ENCODE data around the gene SEBOX.

DNA sequence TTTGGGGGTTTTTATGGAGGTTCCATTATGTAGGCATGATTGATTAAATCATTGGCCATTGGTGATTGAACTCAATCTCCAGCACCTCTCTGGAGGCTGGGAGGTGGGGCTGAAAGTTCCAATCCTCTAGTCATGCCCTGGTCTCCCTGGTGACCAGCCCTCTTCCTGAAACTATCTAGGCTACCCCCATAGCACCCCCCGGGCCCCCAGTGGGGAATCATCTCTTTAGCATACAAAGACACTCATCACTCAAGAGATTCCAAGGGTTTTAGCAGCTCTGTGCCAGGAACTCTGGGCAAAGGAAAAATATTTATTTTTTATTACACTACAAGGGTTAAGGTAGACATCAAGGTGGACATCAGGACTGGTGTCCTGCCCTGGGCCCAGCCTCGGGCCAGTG, 30.4 kb upstream of the SEBOX start:
- no peak for TF ChIP-seq CTCF (conservative IDR thresholded peaks at IDR 0.05; ENCODE audit: low read length)
- no peak for TF ChIP-seq EZH2phosphoT487 (IDR thresholded peaks at IDR 0.05; ENCODE audit: borderline replicate concordance)
